ENCODE results near the gene PHETA1.

Gene PHETA1

GRCh38 chr12:111361073-111361716 is 7.7 kb downstream of the PHETA1 start:
- H3K4me1 ChIP-seq (ENCODE audit: control insufficient read depth, insufficient read depth, low read length, poor library complexity, severe bottlenecking), result no peaks in the 10 kb centered on the region

GRCh38 chr12:111360325-111360930 is 8.5 kb downstream of the PHETA1 start:
- H3K27ac ChIP-seq (ENCODE audit: insufficient read depth, low read length, poor library complexity, severe bottlenecking), result no peak overlapping the region
- H3K27me3 ChIP-seq (replicated peaks; ENCODE audit: control insufficient read depth, insufficient read depth, low read length, poor library complexity, severe bottlenecking), result no peaks in the 10 kb centered on the region
- no peaks in the 10 kb centered on the region for H3K4me1 ChIP-seq (ENCODE audit: control insufficient read depth, insufficient read depth, low read length, poor library complexity, severe bottlenecking)
- H3K36me3 ChIP-seq (ENCODE audit: control insufficient read depth, insufficient read depth, low read length), result no peaks in the 10 kb centered on the region
- DNase-seq, result no peak
- H3K9me3 ChIP-seq (ENCODE audit: control insufficient read depth, low read length), result no peaks in the 10 kb centered on the region
- H3K4me3 ChIP-seq (ENCODE audit: insufficient read depth, low read depth, low read length, poor library complexity, severe bottlenecking), result no peak overlapping the region

More at GRCh38 chr12:111361073-111361716, 7.7 kb downstream of the PHETA1 start:
- H3K9me3 ChIP-seq (ENCODE audit: control insufficient read depth, low read length), result no peaks in the 10 kb centered on the region
- H3K36me3 ChIP-seq (ENCODE audit: control insufficient read depth, insufficient read depth, low read length), result no peaks in the 10 kb centered on the region
- H3K27ac ChIP-seq (ENCODE audit: insufficient read depth, low read length, poor library complexity, severe bottlenecking), result no peak overlapping the region
- H3K4me3 ChIP-seq (ENCODE audit: insufficient read depth, low read depth, low read length, poor library complexity, severe bottlenecking), result no peak overlapping the region
- no peak for DNase-seq
- no peaks in the 10 kb centered on the region for H3K27me3 ChIP-seq (replicated peaks; ENCODE audit: control insufficient read depth, insufficient read depth, low read length, poor library complexity, severe bottlenecking)

- Histone ChIP-seq H3K4me1 (ENCODE audit: control insufficient read depth, insufficient read depth, low read length, poor library complexity, severe bottlenecking) (no peaks in the 10 kb centered on the region), H3K36me3 (ENCODE audit: control insufficient read depth, insufficient read depth, low read length) (no peaks in the 10 kb centered on the region), H3K4me3 (ENCODE audit: insufficient read depth, low read depth, low read length, poor library complexity, severe bottlenecking) (no peak overlapping the region), H3K27ac (ENCODE audit: insufficient read depth, low read length, poor library complexity, severe bottlenecking) (no peak overlapping the region), H3K9me3 (ENCODE audit: control insufficient read depth, low read length) (no peaks in the 10 kb centered on the region), H3K27me3 (replicated peaks; ENCODE audit: control insufficient read depth, insufficient read depth, low read length, poor library complexity, severe bottlenecking) (no peaks in the 10 kb centered on the region)
- DNase-seq, result no peak
These were observed 9.0 kb downstream of the PHETA1 start for GRCh38 chr12:111359914-111360276.

- Histone ChIP-seq H3K27ac (ENCODE audit: insufficient read depth, low read length, poor library complexity, severe bottlenecking) (no peak overlapping the region), H3K4me3 (ENCODE audit: insufficient read depth, low read depth, low read length, poor library complexity, severe bottlenecking) (no peak overlapping the region), H3K9me3 (ENCODE audit: control insufficient read depth, low read length) (no peaks in the 10 kb centered on the region), H3K36me3 (ENCODE audit: control insufficient read depth, insufficient read depth, low read length) (no peaks in the 10 kb centered on the region), H3K4me1 (ENCODE audit: control insufficient read depth, insufficient read depth, low read length, poor library complexity, severe bottlenecking) (no peaks in the 10 kb centered on the region), H3K27me3 (replicated peaks; ENCODE audit: control insufficient read depth, insufficient read depth, low read length, poor library complexity, severe bottlenecking) (no peaks in the 10 kb centered on the region)
- no peak for DNase-seq
These were observed 9.5 kb downstream of the PHETA1 start for GRCh38 chr12:111359231-111359913.

GRCh38 chr12:111355201-111355925 is 13.5 kb downstream of the PHETA1 start:
- no peaks in the 10 kb centered on the region for H3K36me3 ChIP-seq (ENCODE audit: control insufficient read depth, insufficient read depth, low read length)
- H3K4me3 ChIP-seq (ENCODE audit: insufficient read depth, low read depth, low read length, poor library complexity, severe bottlenecking), result no peak overlapping the region
- H3K4me1 ChIP-seq (ENCODE audit: control insufficient read depth, insufficient read depth, low read length, poor library complexity, severe bottlenecking), result no peaks in the 10 kb centered on the region
- no peaks in the 10 kb centered on the region for H3K9me3 ChIP-seq (ENCODE audit: control insufficient read depth, low read length)
- H3K27ac ChIP-seq (ENCODE audit: insufficient read depth, low read length, poor library complexity, severe bottlenecking), result no peak overlapping the region
- no peak for DNase-seq
- no peaks in the 10 kb centered on the region for H3K27me3 ChIP-seq (replicated peaks; ENCODE audit: control insufficient read depth, insufficient read depth, low read length, poor library complexity, severe bottlenecking)

GRCh38 chr12:111354511-111354910 is 14.4 kb downstream of the PHETA1 start:
- Histone ChIP-seq H3K4me1 (ENCODE audit: control insufficient read depth, insufficient read depth, low read length, poor library complexity, severe bottlenecking) (no peaks in the 10 kb centered on the region), H3K9me3 (ENCODE audit: control insufficient read depth, low read length) (no peaks in the 10 kb centered on the region), H3K27me3 (replicated peaks; ENCODE audit: control insufficient read depth, insufficient read depth, low read length, poor library complexity, severe bottlenecking) (no peaks in the 10 kb centered on the region), H3K4me3 (ENCODE audit: insufficient read depth, low read depth, low read length, poor library complexity, severe bottlenecking) (no peak overlapping the region), H3K27ac (ENCODE audit: insufficient read depth, low read length, poor library complexity, severe bottlenecking) (no peak overlapping the region), H3K36me3 (ENCODE audit: control insufficient read depth, insufficient read depth, low read length) (no peaks in the 10 kb centered on the region)
- no peak for DNase-seq

DNA sequence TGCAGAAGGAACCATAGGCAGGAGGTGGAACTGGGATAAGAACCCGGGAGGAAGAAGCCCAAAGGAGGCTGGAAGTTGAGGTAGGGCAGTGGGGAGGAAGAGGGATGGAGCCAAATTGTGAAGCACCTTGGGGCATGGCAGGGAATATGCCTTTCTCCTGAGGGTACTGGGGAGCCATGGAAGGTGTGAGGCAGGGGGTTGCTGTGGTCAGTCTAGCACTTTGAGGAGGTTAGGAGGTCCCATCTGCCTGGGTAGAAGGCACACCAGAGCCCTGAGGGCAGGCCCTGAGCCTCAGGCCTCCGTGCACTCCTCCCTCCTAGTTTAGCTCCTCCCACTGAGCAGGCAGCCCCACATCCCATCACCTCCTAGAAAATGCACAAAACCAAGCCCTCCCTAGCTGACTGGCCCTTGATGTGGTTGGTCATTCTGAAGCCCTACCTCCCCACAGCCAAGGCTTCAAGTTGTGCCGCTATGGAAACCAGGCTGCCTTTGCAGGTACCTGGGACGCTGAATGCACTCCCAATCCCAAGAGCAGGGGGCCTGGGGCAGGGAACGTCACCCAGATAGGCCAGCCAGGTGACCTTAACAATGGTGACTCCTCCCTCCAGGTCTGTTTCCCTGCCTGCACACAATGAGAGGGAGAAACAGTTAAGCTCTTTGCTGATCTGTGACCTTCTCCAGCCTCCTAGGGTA is 15.1 kb downstream of the PHETA1 start:
- DNase-seq, result no peak
- no peak overlapping the region for H3K4me3 ChIP-seq (ENCODE audit: insufficient read depth, low read depth, low read length, poor library complexity, severe bottlenecking)
- no peaks in the 10 kb centered on the region for H3K9me3 ChIP-seq (ENCODE audit: control insufficient read depth, low read length)
- no peak overlapping the region for H3K27ac ChIP-seq (ENCODE audit: insufficient read depth, low read length, poor library complexity, severe bottlenecking)
- no peaks in the 10 kb centered on the region for H3K27me3 ChIP-seq (replicated peaks; ENCODE audit: control insufficient read depth, insufficient read depth, low read length, poor library complexity, severe bottlenecking)
- H3K4me1 ChIP-seq (ENCODE audit: control insufficient read depth, insufficient read depth, low read length, poor library complexity, severe bottlenecking), result no peaks in the 10 kb centered on the region
- H3K36me3 ChIP-seq (ENCODE audit: control insufficient read depth, insufficient read depth, low read length), result no peaks in the 10 kb centered on the region

DNA sequence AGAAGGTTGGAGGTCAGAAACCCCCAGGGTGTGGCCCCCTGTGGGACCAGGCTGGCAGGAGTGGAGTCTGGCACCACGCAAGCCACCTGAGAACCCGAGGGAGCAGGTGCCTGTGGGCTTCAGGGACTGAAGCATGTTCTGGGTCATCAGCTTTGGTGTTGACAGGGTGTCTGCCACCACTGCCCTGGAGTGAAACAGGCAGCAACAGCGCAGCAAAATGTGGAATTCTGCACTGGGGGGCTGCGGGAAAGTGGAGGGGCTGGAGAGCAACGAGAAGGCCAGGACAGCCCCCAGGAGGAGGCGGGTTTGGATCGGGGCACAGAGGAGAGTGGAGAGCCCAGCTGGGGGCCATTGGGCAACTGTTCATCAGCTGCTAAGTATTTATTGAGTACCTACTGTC is 15.9 kb downstream of the PHETA1 start:
- Histone ChIP-seq H3K27ac (ENCODE audit: insufficient read depth, low read length, poor library complexity, severe bottlenecking) (no peak overlapping the region), H3K9me3 (ENCODE audit: control insufficient read depth, low read length) (peaks cover 4% of the 10 kb centered on the region), H3K4me3 (ENCODE audit: insufficient read depth, low read depth, low read length, poor library complexity, severe bottlenecking) (no peak overlapping the region), H3K4me1 (ENCODE audit: control insufficient read depth, insufficient read depth, low read length, poor library complexity, severe bottlenecking) (no peaks in the 10 kb centered on the region), H3K27me3 (replicated peaks; ENCODE audit: control insufficient read depth, insufficient read depth, low read length, poor library complexity, severe bottlenecking) (no peaks in the 10 kb centered on the region), H3K36me3 (ENCODE audit: control insufficient read depth, insufficient read depth, low read length) (no peaks in the 10 kb centered on the region)
- DNase-seq, result no peak

GRCh38 chr12:111352296-111352993 is 16.4 kb downstream of the PHETA1 start:
- Histone ChIP-seq H3K9me3 (ENCODE audit: control insufficient read depth, low read length) (peaks cover 4% of the 10 kb centered on the region), H3K4me1 (ENCODE audit: control insufficient read depth, insufficient read depth, low read length, poor library complexity, severe bottlenecking) (no peaks in the 10 kb centered on the region), H3K27me3 (replicated peaks; ENCODE audit: control insufficient read depth, insufficient read depth, low read length, poor library complexity, severe bottlenecking) (no peaks in the 10 kb centered on the region), H3K27ac (ENCODE audit: insufficient read depth, low read length, poor library complexity, severe bottlenecking) (no peak overlapping the region), H3K36me3 (ENCODE audit: control insufficient read depth, insufficient read depth, low read length) (no peaks in the 10 kb centered on the region), H3K4me3 (ENCODE audit: insufficient read depth, low read depth, low read length, poor library complexity, severe bottlenecking) (no peak overlapping the region)
- DNase-seq, result no peak

All from effector memory CD4-positive, alpha-beta T cell (primary cell).